PC-3 (cell line): ENCODE results near the gene ITPR3. TPM values are rescaled to one million over a fixed set of nuclear protein-coding genes. Genes with fewer than 3 reads are reported as not detected.

ENCODE experiments used
- ATAC-seq: fragments of 200-7000 bp; cut with Tn5 transposase; 2 replicates; pipeline ENCODE4 v1.9.1; 2020; ENCODE audit warnings: mild to moderate bottlenecking, moderate library complexity
- BruUV-seq: library from RNA; stranded (reverse); fragments of 400-500 nt; replicated peaks from 2 replicates; lab custom pipeline; 2021; lab: Mats Ljungman, UMichigan
- CTCF ChIA-PET: fragments of 300-600 bp; sonication (Branson Sonifier 250); formaldehyde crosslinking; loops from one replicate; lab custom pipeline; 2022; ENCODE audit warnings: antibody characterized with exemption; lab: Charles Lee
- POLR2A ChIA-PET: fragments of 300-600 bp; sonication (Branson Sonifier 250); formaldehyde crosslinking; loops from one replicate; lab custom pipeline; 2022; ENCODE audit warnings: antibody characterized with exemption; ENCODE audit not compliant: unreplicated experiment; lab: Charles Lee
- DNase-seq: peaks from one replicate; pipeline ENCODE4 v3.0.0-alpha.2; 2015
- H2AFZ ChIP-seq: fragments of 300-600 bp; sonication (generic); 2 replicates; pipeline ENCODE4 v1.6.0; 2016; ENCODE audit warnings: antibody characterized with exemption, low read length
- H3F3A ChIP-seq: fragments of 300-600 bp; sonication (generic); one replicate; pipeline ENCODE4 v1.6.0; 2017; ENCODE audit warnings: antibody characterized with exemption, low read length, control low read depth, mild to moderate bottlenecking; ENCODE audit not compliant: unreplicated experiment
- H3K27ac ChIP-seq: fragments of 300-600 bp; sonication (generic); 2 replicates; pipeline ENCODE4 v1.5.1; 2016; ENCODE audit warnings: mild to moderate bottlenecking, low read length
- H3K27me3 ChIP-seq: fragments of 300-600 bp; sonication (generic); 2 replicates; pipeline ENCODE4 v1.6.1; 2016; ENCODE audit warnings: low read length, mixed read lengths
- H3K36me3 ChIP-seq: fragments of 300-600 bp; sonication (generic); 2 replicates; pipeline ENCODE4 v1.6.1; 2016; ENCODE audit warnings: low read depth, mixed run types, low read length, mixed read lengths
- H3K4me1 ChIP-seq: fragments of 300-600 bp; sonication (generic); 2 replicates; pipeline ENCODE4 v1.5.1; 2016; ENCODE audit warnings: low read length; ENCODE audit not compliant: insufficient read depth
- H3K4me2 ChIP-seq: fragments of 300-600 bp; sonication (generic); 2 replicates; pipeline ENCODE4 v1.6.0; 2016; ENCODE audit warnings: low read length
- H3K4me3 ChIP-seq: fragments of 300-600 bp; sonication (generic); 2 replicates; pipeline ENCODE4 v1.5.1; 2016; ENCODE audit warnings: mild to moderate bottlenecking, low read length, mixed read lengths
- H3K79me2 ChIP-seq: fragments of 300-600 bp; sonication (generic); 2 replicates; pipeline ENCODE4 v1.6.1; 2017; ENCODE audit warnings: low read length, mixed read lengths
- H3K9ac ChIP-seq: fragments of 300-600 bp; sonication (generic); 2 replicates; pipeline ENCODE4 v1.6.0; 2016; ENCODE audit warnings: mild to moderate bottlenecking, low read length
- H3K9me2 ChIP-seq: fragments of 300-600 bp; sonication (generic); replicated peaks from 2 replicates; pipeline ENCODE4 v1.6.1; 2016; ENCODE audit warnings: mixed run types, low read length, mixed read lengths
- H3K9me3 ChIP-seq: fragments of 300-600 bp; sonication (generic); 2 replicates; pipeline ENCODE4 v1.6.1; 2016; ENCODE audit warnings: low read length, mixed read lengths
- H4K20me1 ChIP-seq: fragments of 300-600 bp; sonication (generic); 2 replicates; pipeline ENCODE4 v1.6.1; 2016; ENCODE audit warnings: low read length, mixed read lengths
- CTCF ChIP-seq: fragments of 300-600 bp; sonication (generic); conservative IDR thresholded peaks from 2 replicates; pipeline ENCODE4 v1.5.1; 2017; ENCODE audit warnings: antibody characterized with exemption, low read depth, mild to moderate bottlenecking, low read length
- EZH2 ChIP-seq: fragments of 300-600 bp; sonication (generic); IDR thresholded peaks from one replicate; pipeline ENCODE4 v1.6.1; 2017; ENCODE audit warnings: antibody characterized with exemption, mild to moderate bottlenecking, low read length; ENCODE audit not compliant: unreplicated experiment
- EZH2phosphoT487 ChIP-seq: fragments of 300-600 bp; sonication (generic); IDR thresholded peaks from 2 replicates; pipeline ENCODE4 v1.6.1; 2018; ENCODE audit warnings: mild to moderate bottlenecking, antibody characterized with exemption, low read length, borderline replicate concordance
- intact Hi-C: fragments of 100-400 bp; cut with micrococcal nuclease; formaldehyde crosslinking; loops from 2 replicates; pipeline ENCODE4 v1.9.0; 2023
- total RNA-seq: library from RNA; depleted of rRNA; stranded (reverse); fragments of >200 nt; gene quantifications from 2 replicates; pipeline ENCODE4 v1.2.3, GENCODE V29; 2014

ITPR3 gene
- total RNA-seq, 1 experiment from 2014 or later, result 41.8 TPM

- no peak for TF ChIP-seq CTCF
- no peak for TF ChIP-seq EZH2phosphoT487
- no peak for TF ChIP-seq EZH2
- 0 out of 2 replicates have a peak overlapping the region, but pooled peaks have one; percentile 67 for H3K4me2 ChIP-seq
- H3K4me1 ChIP-seq, result peaks cover 37% of the 10 kb centered on the region
- CTCF ChIA-PET, result no interaction called here
- peak overlapping the region; percentile 46; the same call in 1 of the 2 replicates for H2AFZ ChIP-seq
- H3K4me3 ChIP-seq, result no peak overlapping the region
- no peaks in the 10 kb centered on the region for H3F3A ChIP-seq
- peak overlapping the region; percentile 83; the same call in 1 of the 2 replicates for H3K9ac ChIP-seq
- no peaks in the 10 kb centered on the region for H3K27me3 ChIP-seq
- POLR2A ChIA-PET, result no interaction called here
- H3K79me2 ChIP-seq, result no peaks in the 10 kb centered on the region
- no peak for ATAC-seq
- no TSS peak for BruUV-seq
- intact Hi-C loops, result loop anchor here (2.0 kb wide), 1 partner anchor 41 kb away; no protein-coding TSS in a partner anchor
- DNase-seq, result no peak
- H4K20me1 ChIP-seq, result no peaks in the 10 kb centered on the region
- H3K9me3 ChIP-seq, result no peaks in the 10 kb centered on the region
- H3K27ac ChIP-seq, result peak overlapping the region; percentile 93
- no peaks in the 10 kb centered on the region for H3K36me3 ChIP-seq
- H3K9me2 ChIP-seq, result no peaks in the 10 kb centered on the region
Measured at GRCh38 chr6:33591424-33592032, 29.6 kb upstream of the ITPR3 start.

GRCh38 chr6:33592280-33592594 lies 28.9 kb upstream of the ITPR3 start:
- H4K20me1 ChIP-seq, result no peaks in the 10 kb centered on the region
- H3K9ac ChIP-seq, result no peak overlapping the region
- ChIA-PET CTCF (no interaction called here), POLR2A (no interaction called here)
- H3K4me2 ChIP-seq, result no peak overlapping the region
- H3K36me3 ChIP-seq, result no peaks in the 10 kb centered on the region
- BruUV-seq, result no TSS peak
- H3K9me2 ChIP-seq, result no peaks in the 10 kb centered on the region
- H3K9me3 ChIP-seq, result no peaks in the 10 kb centered on the region
- no peak for DNase-seq
- H3K4me3 ChIP-seq, result no peak overlapping the region
- no peaks in the 10 kb centered on the region for H3K79me2 ChIP-seq
- intact Hi-C loops, result no loop called here
- TF ChIP-seq CTCF (no peak), EZH2phosphoT487 (no peak), EZH2 (no peak)
- no peak overlapping the region for H3K27ac ChIP-seq
- no peaks in the 10 kb centered on the region for H3K27me3 ChIP-seq
- no peaks in the 10 kb centered on the region for H3F3A ChIP-seq
- no peak overlapping the region for H2AFZ ChIP-seq
- peaks cover 37% of the 10 kb centered on the region for H3K4me1 ChIP-seq
- no peak for ATAC-seq

DNA sequence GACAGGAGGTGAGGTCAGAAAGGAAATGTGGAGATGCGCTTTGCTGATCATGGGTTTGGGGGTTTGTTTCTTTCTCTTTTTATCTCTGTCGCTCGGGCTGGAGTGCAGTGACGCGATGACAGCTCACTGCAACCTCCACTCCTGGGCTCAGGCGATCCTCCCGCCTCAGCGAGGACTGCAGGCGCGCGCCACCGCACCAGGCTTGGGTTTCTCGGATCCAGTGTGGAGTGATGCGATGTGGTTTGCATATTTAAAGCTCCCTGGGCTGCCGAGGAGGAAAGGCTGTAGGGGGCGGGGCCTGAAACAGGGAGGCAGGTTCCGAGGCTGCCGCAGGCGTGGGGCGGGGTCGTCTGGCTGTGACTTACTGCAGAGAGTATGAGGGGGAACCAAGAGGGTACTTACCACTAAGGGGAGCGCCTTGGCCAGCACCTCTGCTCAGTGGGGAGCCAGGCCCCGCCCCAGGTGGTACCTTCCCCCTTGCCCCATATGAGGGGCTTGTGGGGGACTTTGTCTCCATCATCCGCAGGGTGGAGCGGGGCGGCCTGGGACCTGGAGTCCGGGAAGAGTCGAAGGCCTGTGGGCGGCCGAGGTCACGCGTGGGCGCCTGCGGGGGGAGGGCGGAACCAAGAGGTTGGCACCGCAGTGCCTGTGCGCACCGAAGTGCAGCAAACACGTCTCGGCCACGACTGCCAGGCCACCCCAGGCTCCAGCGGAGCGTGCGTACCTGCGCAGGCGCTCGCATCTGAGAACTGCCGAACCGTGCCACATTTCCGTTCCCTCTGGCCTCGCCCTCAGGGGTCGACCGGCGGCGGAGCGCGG lies 28.3 kb upstream of the ITPR3 start:
- ATAC-seq, result no peak
- Histone ChIP-seq H4K20me1 (no peaks in the 10 kb centered on the region), H3K4me3 (peak overlapping the region; percentile 24; the same call in 1 of the 2 replicates), H3K36me3 (no peaks in the 10 kb centered on the region), H3F3A (no peaks in the 10 kb centered on the region), H2AFZ (peak overlapping the region; percentile 70), H3K27me3 (no peaks in the 10 kb centered on the region), H3K4me1 (peaks cover 37% of the 10 kb centered on the region), H3K27ac (no peak overlapping the region), H3K79me2 (no peaks in the 10 kb centered on the region), H3K9me2 (no peaks in the 10 kb centered on the region), H3K9me3 (no peaks in the 10 kb centered on the region), H3K4me2 (peak overlapping the region; percentile 63), H3K9ac (no peak overlapping the region)
- intact Hi-C loops, result no loop called here
- TF ChIP-seq EZH2 (no peak), CTCF (no peak), EZH2phosphoT487 (no peak)
- no peak for DNase-seq
- no TSS peak for BruUV-seq
- ChIA-PET CTCF (no interaction called here), POLR2A (no interaction called here)
